Upper lobe of left lung (tissue), 6 donors: ENCODE data around the gene SCNN1B. TPM values are rescaled to one million over a fixed set of nuclear protein-coding genes. Genes with fewer than 3 reads are reported as not detected.

Source experiments
- ATAC-seq, 2 donors: fragments of 200-7000 bp; cut with Tn5 transposase; one replicate each; pipeline ENCODE4 v1.9.1; 2022; ENCODE audit warnings: mild to moderate bottlenecking in 2 of 2, moderate library complexity in 2 of 2; ENCODE audit not compliant: low FRiP score in 2 of 2
- DNase-seq, 2 donors: peaks; one replicate each; pipeline ENCODE4 v3.0.0-alpha.2; 2019 to 2020
- H3K27ac ChIP-seq, 4 donors: fragments of 200-600 bp; sonication (generic); one replicate each; pipeline ENCODE4 v1.5.1; 2016 to 2019
- H3K27me3 ChIP-seq, 4 donors: fragments of 200-600 bp; sonication (generic); one replicate each; pipeline ENCODE4 v1.5.1; 2017 to 2019
- H3K36me3 ChIP-seq, 4 donors: fragments of 200-600 bp; sonication (generic); one replicate each; pipeline ENCODE4 v1.5.1; 2016 to 2019
- H3K4me1 ChIP-seq, 4 donors: fragments of 200-600 bp; sonication (generic); one replicate each; pipeline ENCODE4 v1.5.1; 2018 to 2019
- H3K4me3 ChIP-seq, 4 donors: fragments of 200-600 bp; sonication (generic); one replicate each; pipeline ENCODE4 v1.5.1; 2017 to 2019; ENCODE audit warnings: mild to moderate bottlenecking in 2 of 4, moderate library complexity in 1 of 4
- H3K9me3 ChIP-seq, 4 donors: fragments of 200-600 bp; sonication (generic); one replicate each; pipeline ENCODE4 v1.5.1; 2018 to 2019
- CTCF ChIP-seq, 6 experiments: fragments of 450-650 bp in 4 of 6; fragments of 200-600 bp in 2 of 6; sonication (generic) in 2 of 6; IDR thresholded peaks; one replicate each; pipeline ENCODE4 v1.5.1; 2016 to 2019; ENCODE audit warnings: antibody characterized with exemption in 6 of 6
- EP300 ChIP-seq, 4 donors: sonication (generic); formaldehyde crosslinking; IDR thresholded peaks; one replicate each; pipeline ENCODE4 v1.5.1; 2017; ENCODE audit warnings: antibody characterized with exemption in 4 of 4, control low read depth in 2 of 4
- POLR2A ChIP-seq, 4 donors: fragments of 450-650 bp; IDR thresholded peaks; one replicate each; pipeline ENCODE4 v1.5.1; 2016 to 2017; ENCODE audit warnings: antibody characterized with exemption in 4 of 4, mild to moderate bottlenecking in 2 of 4
- POLR2AphosphoS5 ChIP-seq, 2 donors: sonication (generic); formaldehyde crosslinking; IDR thresholded peaks; one replicate each; pipeline ENCODE4 v1.5.1; 2017; ENCODE audit warnings: antibody characterized with exemption in 2 of 2
- WGBS, 2 donors: methylation state at CpG; one replicate each; pipeline ENCODE4 v1.1.5; 2017 to 2018; 5-methylcytosine and 5-hydroxymethylcytosine counted together
- total RNA-seq, 6 donors: library from RNA; depleted of rRNA in 4 of 6; stranded (reverse); fragments of >200 nt in 4 of 6; gene quantifications; one replicate each; pipeline versions ENCODE4 v1.1.0 to v1.2.1, GENCODE V29; 2016 to 2021
- donor health status: DM: no; HTN: no; CAD: no; lungs with moderate emphysema.
- donor health status: DM: no; HTN: yes; CAD: no; lungs with severe emphysema.

The SCNN1B gene
- total RNA-seq, 6 donors from 2014 or later, result 40.3 to 82.0 (median 56.7) TPM

GRCh38 chr16:23256440-23256839 lies 45.7 kb upstream of the SCNN1B start:
- H3K4me3 ChIP-seq, result no peak overlapping the region
- H3K36me3 ChIP-seq, result no peaks in the 10 kb centered on the region
- H3K9me3 ChIP-seq, result no peaks in the 10 kb centered on the region
- H3K27me3 ChIP-seq, result no peaks in the 10 kb centered on the region
- DNase-seq (no peak), ATAC-seq (no peak)
- TF ChIP-seq CTCF (IDR thresholded peaks at IDR 0.05), result no peak
- TF ChIP-seq EP300 (IDR thresholded peaks at IDR 0.05), result peak in 1 of 4 donors; percentile 18
- WGBS, 2 donors, result 55 to 72% methylated on average over 3 of the region's 3 CpGs
- H3K27ac ChIP-seq, result no peak overlapping the region
- no peaks in the 10 kb centered on the region for H3K4me1 ChIP-seq

- H3K9me3 ChIP-seq, result no peaks in the 10 kb centered on the region
- DNase-seq (no peak), ATAC-seq (no peak)
- TF ChIP-seq POLR2A (IDR thresholded peaks at IDR 0.05) (no peak), POLR2AphosphoS5 (IDR thresholded peaks at IDR 0.05) (no peak), EP300 (IDR thresholded peaks at IDR 0.05) (no peak), CTCF (IDR thresholded peaks at IDR 0.05) (no peak)
- H3K27me3 ChIP-seq, result no peaks in the 10 kb centered on the region
- WGBS, 2 donors, result 70 to 76% methylated on average over 1 of the region's 1 CpG
- H3K4me3 ChIP-seq, result no peak overlapping the region
- no peaks in the 10 kb centered on the region for H3K36me3 ChIP-seq
- no peak overlapping the region for H3K27ac ChIP-seq
- H3K4me1 ChIP-seq, result no peaks in the 10 kb centered on the region
Measured at GRCh38 chr16:23257682-23258081, 44.4 kb upstream of the SCNN1B start.

GRCh38 chr16:23258919-23259237 lies 43.2 kb upstream of the SCNN1B start:
- H3K4me3 ChIP-seq, result no peak overlapping the region
- no peaks in the 10 kb centered on the region for H3K9me3 ChIP-seq
- no peaks in the 10 kb centered on the region for H3K27me3 ChIP-seq
- no peaks in the 10 kb centered on the region for H3K4me1 ChIP-seq
- no peak for ATAC-seq
- no peak overlapping the region for H3K27ac ChIP-seq
- DNase-seq, result peak in 1 of 2 donors; percentile 35
- TF ChIP-seq EP300 (IDR thresholded peaks at IDR 0.05) (no peak), CTCF (IDR thresholded peaks at IDR 0.05) (no peak), POLR2A (IDR thresholded peaks at IDR 0.05) (no peak), POLR2AphosphoS5 (IDR thresholded peaks at IDR 0.05) (no peak)
- H3K36me3 ChIP-seq, result no peaks in the 10 kb centered on the region
- 74 to 82% methylated on average over 2 of the region's 2 CpGs for WGBS, 2 donors

GRCh38 chr16:23267647-23268046 lies 34.5 kb upstream of the SCNN1B start:
- Histone ChIP-seq H3K27ac (no peak overlapping the region), H3K36me3 (no peaks in the 10 kb centered on the region), H3K4me3 (no peak overlapping the region), H3K9me3 (no peaks in the 10 kb centered on the region), H3K27me3 (no peaks in the 10 kb centered on the region), H3K4me1 (no peaks in the 10 kb centered on the region)
- no peak for TF ChIP-seq EP300 (IDR thresholded peaks at IDR 0.05)
- no peak for TF ChIP-seq CTCF (IDR thresholded peaks at IDR 0.05)
- no peak for TF ChIP-seq POLR2A (IDR thresholded peaks at IDR 0.05)
- no peak for TF ChIP-seq POLR2AphosphoS5 (IDR thresholded peaks at IDR 0.05)
- WGBS, 2 donors, result 72 to 73% methylated on average over 6 of the region's 6 CpGs
- no peak for DNase-seq
- no peak for ATAC-seq

GRCh38 chr16:23268561-23268960 lies 33.5 kb upstream of the SCNN1B start:
- no peaks in the 10 kb centered on the region for H3K9me3 ChIP-seq
- ATAC-seq (no peak), DNase-seq (no peak)
- H3K27ac ChIP-seq, result no peak overlapping the region
- no peaks in the 10 kb centered on the region for H3K36me3 ChIP-seq
- TF ChIP-seq POLR2AphosphoS5 (IDR thresholded peaks at IDR 0.05), result no peak
- TF ChIP-seq CTCF (IDR thresholded peaks at IDR 0.05), result no peak
- no peak for TF ChIP-seq EP300 (IDR thresholded peaks at IDR 0.05)
- no peak for TF ChIP-seq POLR2A (IDR thresholded peaks at IDR 0.05)
- no peak overlapping the region for H3K4me3 ChIP-seq
- H3K27me3 ChIP-seq, result no peaks in the 10 kb centered on the region
- no peaks in the 10 kb centered on the region for H3K4me1 ChIP-seq
